LoVo (cell line): ENCODE data around the gene SORBS2.
A peak's percentile ranks its signal among the peaks of the same experiment; 100 is the strongest.

ENCODE experiments used
- DNase-seq: peaks from one replicate; pipeline ENCODE4 v3.0.0-alpha.2; 2016; ENCODE audit warnings: low spot score

The SORBS2 gene

GRCh38 chr4:185805262-185805802 is 6.7 kb downstream of the SORBS2 start:
- DNase-seq = no peak

- DNase-seq = no peak
Measured at GRCh38 chr4:185803022-185803421, 9.0 kb downstream of the SORBS2 start.

- no peak for DNase-seq
Measured at GRCh38 chr4:185801471-185801870, 10.5 kb downstream of the SORBS2 start.

GRCh38 chr4:185800266-185800945 is 11.6 kb downstream of the SORBS2 start:
- DNase-seq = no peak

- DNase-seq = no peak
Measured at GRCh38 chr4:185799442-185799841, 12.6 kb downstream of the SORBS2 start.

- no peak for DNase-seq
Measured at GRCh38 chr4:185797596-185798338, 14.2 kb downstream of the SORBS2 start.

GRCh38 chr4:185797018-185797417 is 15.0 kb downstream of the SORBS2 start:
- DNase-seq = no peak

GRCh38 chr4:185796176-185796575 is 15.8 kb downstream of the SORBS2 start:
- no peak for DNase-seq

GRCh38 chr4:185794637-185795036 is 17.4 kb downstream of the SORBS2 start:
- DNase-seq = no peak

- DNase-seq = no peak
Measured at GRCh38 chr4:185793716-185794115, 18.3 kb downstream of the SORBS2 start.

GRCh38 chr4:185793116-185793485 is 18.9 kb downstream of the SORBS2 start:
- DNase-seq = no peak

GRCh38 chr4:185792384-185793115 is 19.4 kb downstream of the SORBS2 start:
- DNase-seq = peak; percentile 29

GRCh38 chr4:185787926-185788679 is 23.9 kb downstream of the SORBS2 start:
- no peak for DNase-seq

GRCh38 chr4:185786422-185786821 is 25.6 kb downstream of the SORBS2 start:
- no peak for DNase-seq

GRCh38 chr4:185783574-185783973 is 28.4 kb downstream of the SORBS2 start:
- DNase-seq = no peak

GRCh38 chr4:185782523-185782922 is 29.5 kb downstream of the SORBS2 start:
- DNase-seq = no peak

GRCh38 chr4:185781555-185782215 is 30.3 kb downstream of the SORBS2 start:
- no peak for DNase-seq

- DNase-seq = no peak
Measured at GRCh38 chr4:185780472-185780871, 31.5 kb downstream of the SORBS2 start.

GRCh38 chr4:185779517-185779916 is 32.5 kb downstream of the SORBS2 start:
- no peak for DNase-seq

GRCh38 chr4:185778307-185778706 is 33.7 kb downstream of the SORBS2 start:
- no peak for DNase-seq

GRCh38 chr4:185775792-185776555 is 36.0 kb downstream of the SORBS2 start:
- DNase-seq = no peak
